GM19467 (cell line): Measurements from ENCODE around the gene TMEM63B.

Experiments used
- ATAC-seq: cut with Tn5 transposase; IDR thresholded peaks from one replicate; pipeline ENCODE4 v1.9.1; 2021; ENCODE audit warnings: mild to moderate bottlenecking, moderate library complexity; ENCODE audit not compliant: unreplicated experiment

TMEM63B gene

GRCh38 chr6:44116641-44117382, 10.5 kb upstream of the TMEM63B start:
- no peak for ATAC-seq

GRCh38 chr6:44117397-44118128, 9.8 kb upstream of the TMEM63B start:
- no peak for ATAC-seq

GRCh38 chr6:44119704-44120262, 7.6 kb upstream of the TMEM63B start:
- ATAC-seq, result no peak

DNA sequence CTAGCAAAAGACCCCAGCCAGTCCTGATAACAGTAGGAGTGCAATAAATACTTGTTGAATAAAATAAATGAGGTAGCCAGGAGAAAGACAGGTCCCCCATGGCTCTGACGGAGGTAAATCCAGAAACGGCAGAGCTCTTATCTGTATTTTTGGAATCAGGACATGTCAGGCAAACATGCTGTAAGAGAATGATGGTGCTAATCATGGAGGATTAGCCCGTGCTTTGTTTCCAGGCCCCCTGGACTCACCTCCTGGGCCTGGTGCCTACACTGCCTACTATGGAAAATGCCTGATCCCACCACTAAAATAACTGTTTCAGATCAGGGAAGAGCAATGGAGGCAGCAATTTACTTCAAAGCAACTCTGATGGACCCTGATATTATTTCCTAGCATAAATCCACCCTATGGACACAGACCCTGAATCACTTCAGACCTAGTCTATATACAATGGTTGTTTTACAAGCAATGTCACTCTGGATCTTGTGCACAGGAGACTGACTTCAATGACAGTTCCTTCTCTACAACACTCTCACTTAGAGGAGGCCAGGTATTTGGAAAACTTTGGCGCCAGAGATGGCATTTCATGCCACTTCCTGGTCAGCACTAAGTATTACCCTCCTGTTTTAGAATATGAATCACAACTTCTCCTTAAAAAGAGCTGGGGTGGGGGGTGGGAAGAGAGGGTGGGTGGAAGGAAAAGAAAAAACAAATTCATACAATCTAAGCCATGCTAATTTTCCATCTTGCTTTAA, 6.5 kb upstream of the TMEM63B start:
- no peak for ATAC-seq

DNA sequence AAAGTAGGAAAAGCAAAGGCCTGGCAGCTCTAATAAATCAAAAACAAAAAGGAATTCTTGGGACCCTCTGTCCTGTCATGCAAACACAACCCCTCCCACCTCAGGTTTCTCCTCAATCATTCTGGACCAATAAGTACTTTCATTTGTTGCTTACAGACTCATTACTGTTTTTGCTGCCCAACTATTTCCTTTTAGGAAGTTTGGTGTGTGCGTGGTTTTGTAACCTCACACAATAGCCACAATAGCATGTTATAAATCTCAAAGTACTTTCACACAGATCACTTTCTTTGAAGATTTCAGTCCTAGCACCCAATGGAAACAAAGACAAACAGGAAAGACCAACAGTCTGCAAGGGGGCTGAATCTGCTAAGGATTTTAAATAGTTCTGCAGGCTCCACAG, 4.6 kb upstream of the TMEM63B start:
- no peak for ATAC-seq

DNA sequence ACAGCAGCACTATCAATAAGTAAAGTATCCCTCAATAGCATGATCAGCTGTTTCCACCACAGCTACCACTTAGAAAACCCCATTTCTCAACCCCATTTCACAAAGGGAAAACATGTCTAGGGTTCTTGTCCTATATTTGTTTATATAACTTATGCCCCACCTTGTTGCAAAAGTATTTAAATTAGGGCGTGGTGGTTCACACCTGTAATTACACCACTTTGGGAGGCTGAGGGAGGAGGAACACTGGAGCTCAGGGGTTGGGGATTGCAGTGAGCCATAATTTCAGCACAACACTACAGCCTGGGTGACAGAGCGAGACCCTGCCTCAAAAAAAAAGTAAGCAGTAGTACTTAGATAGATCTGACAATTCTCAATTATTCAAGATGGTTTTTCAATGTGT, 3.8 kb upstream of the TMEM63B start:
- ATAC-seq, result no peak

- ATAC-seq, result no peak
Observed at GRCh38 chr6:44126320-44127149, 819 bp upstream of the TMEM63B start.

DNA sequence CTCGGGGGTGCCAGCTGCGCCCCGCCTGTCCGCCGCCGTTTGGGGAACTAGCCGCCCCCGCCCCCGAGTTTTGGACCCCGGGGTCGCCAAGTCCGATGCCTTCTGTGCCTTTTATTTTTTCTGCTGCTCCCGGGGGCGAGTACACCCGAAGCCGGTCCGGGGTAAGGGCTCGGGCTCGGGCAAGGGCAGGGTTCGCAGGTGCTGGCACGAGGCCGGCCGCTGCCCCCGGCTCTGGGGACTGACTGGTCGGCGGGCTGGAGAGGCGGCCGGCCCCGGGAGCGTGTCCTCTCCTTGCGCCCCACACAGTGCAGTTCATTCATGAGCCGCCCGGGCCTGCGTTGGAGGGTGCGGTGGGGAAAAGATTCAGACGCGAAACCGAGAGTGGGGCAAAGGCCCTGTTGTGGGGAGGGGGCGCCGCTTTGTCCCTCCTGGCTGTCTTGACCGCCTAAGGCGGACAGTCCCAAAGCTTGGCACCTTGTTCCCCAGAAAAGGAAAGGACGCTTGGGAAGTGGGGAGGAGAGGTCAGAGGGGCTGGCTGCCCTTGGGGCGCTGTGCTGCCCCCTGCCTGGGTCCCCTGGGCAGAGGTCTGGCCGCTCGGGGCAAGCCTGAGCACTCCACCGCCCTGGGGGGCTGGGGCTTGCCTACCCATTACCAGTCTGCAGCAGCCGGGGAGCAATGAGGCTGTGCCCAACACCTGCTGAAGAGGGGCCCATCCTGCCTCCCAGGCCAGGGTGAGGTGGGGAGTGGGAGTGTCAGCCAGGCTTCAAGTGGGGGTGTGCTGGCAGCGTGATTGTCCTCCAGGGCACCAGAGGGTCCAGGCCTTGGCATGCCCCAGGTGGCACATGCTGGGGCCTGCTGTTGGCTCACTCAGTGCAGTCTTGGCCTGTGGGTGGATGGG, 915 bp downstream of the TMEM63B start:
- no peak for ATAC-seq

GRCh38 chr6:44129841-44130322, 2.5 kb downstream of the TMEM63B start:
- no peak for ATAC-seq

GRCh38 chr6:44131892-44132291, 4.5 kb downstream of the TMEM63B start:
- no peak for ATAC-seq

DNA sequence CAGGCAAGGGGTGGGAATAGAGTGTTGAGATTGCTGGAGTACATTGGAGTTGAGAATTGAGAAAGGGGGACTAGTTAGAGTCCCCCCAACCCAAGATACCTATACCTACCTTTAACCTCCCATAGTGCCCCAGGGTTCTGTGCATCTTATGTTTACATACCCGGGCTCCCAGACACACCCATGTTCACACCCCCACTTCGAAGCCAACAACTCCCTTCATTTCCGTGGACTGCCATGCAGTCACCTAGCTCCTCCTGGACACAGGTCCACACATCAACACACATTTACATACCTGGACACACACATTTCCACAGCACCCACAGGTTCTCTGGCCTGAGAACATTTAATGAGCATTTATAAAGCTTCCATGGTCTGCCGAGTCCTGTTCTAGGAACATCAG, 5.1 kb downstream of the TMEM63B start:
- no peak for ATAC-seq

GRCh38 chr6:44133003-44133931, 5.9 kb downstream of the TMEM63B start:
- ATAC-seq, result no peak

GRCh38 chr6:44133981-44134711, 6.8 kb downstream of the TMEM63B start:
- no peak for ATAC-seq

GRCh38 chr6:44135173-44135758, 7.9 kb downstream of the TMEM63B start:
- no peak for ATAC-seq

DNA sequence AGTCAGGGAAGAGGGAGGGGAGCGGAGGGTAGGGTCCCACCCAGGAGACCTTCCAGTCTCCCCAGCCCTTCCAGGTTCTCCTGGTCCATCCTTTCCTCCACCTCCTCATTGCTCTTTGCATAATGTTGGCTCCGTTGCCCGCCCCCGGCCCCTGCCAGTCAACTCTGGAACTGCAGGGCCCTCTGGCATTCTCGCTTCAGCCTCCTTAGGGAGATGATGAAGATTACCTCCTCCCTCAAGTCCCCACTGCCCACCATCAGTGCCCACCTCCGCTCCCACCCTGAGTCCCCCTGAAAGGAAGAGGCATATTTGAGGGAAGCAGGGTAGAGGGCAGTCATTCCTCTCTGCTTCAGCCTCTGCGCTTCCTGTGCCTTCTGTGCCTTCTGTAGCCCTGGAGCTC, 8.5 kb downstream of the TMEM63B start:
- no peak for ATAC-seq

DNA sequence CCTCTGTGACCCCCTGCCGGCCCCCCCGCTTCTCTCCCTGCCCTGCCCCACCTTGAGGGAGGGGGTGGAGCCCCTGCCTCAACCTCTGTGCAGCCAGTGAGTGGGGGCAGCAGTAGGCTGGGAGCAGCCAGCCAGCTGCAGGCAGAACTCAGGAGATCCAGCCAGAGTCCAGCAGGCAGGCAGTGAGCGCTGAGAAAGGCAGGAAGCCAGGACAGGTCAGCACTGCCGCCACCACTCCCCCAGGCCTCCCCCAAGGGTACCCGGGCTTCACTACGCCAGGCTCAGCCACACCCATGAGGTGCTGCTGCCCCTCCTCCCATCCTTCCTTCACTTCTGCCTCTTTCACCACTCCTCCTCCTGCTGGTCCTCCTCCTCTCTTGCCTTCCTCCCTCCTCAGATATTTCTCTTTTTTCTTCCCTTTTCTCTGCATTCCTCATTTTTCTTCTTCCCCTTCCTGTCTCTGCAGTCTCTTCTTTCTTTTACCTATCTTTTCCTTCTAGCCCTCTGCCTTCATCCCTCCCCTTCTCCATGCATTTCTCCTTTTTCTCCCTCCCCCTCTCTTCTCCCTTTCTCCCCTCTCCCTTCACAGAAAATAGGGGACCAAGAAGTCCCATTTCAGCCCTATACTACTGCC, 11.5 kb downstream of the TMEM63B start:
- ATAC-seq, result no peak

DNA sequence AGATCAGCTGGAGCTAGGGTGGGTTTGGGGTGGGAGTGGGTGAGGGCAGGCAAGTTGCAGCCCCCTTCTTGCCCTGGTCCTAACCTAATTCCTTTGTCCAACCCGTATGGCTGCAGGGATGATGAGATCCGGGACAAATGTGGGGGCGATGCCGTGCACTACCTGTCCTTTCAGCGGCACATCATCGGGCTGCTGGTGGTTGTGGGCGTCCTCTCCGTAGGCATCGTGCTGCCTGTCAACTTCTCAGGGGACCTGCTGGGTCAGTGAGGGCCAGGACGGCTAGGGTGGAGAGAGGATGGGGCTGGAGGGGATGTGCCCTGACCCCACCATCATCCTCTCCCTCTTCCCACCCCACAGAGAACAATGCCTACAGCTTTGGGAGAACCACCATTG, 12.0 kb downstream of the TMEM63B start:
- ATAC-seq, result no peak
